ENCODE data around the gene PLD5.

Gene PLD5

GRCh38 chr1:242056988-242057744, 467.3 kb downstream of the PLD5 start:
- no peak for DNase-seq (ENCODE audit: low spot score)

- DNase-seq (ENCODE audit: low spot score), result no peak
Measured at GRCh38 chr1:242055749-242056320, 468.7 kb downstream of the PLD5 start.

- no peak for DNase-seq (ENCODE audit: low spot score)
Measured at GRCh38 chr1:242043165-242043564, 481.3 kb downstream of the PLD5 start.

DNA sequence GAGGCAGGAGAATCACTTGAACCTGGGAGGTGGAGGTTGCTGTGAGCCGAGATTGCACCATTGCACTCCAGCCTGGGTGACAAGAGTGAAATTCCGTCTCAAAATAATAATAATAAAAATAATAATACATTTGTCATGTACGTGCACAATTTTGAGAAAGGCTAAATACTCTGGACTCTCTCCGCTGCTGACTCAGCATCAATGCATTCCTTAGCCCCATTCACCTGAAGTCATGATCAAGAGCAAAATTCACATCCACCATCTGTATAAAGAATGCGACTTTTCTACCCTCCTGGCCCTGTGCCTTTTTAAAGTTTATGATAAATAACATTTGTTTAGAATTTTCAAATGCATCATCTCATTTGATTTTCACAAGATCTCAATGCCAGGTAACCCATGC, 490.1 kb downstream of the PLD5 start:
- DNase-seq (ENCODE audit: low spot score), result no peak

GRCh38 chr1:242033447-242033846, 491.1 kb downstream of the PLD5 start:
- DNase-seq (ENCODE audit: low spot score), result no peak

Data from D341Med (cell line).